Cardiac muscle cell (in vitro differentiated cells and primary cell): ENCODE results near the gene CSNK2A1. TPM values are rescaled to one million over a fixed set of nuclear protein-coding genes. Genes with fewer than 3 reads are reported as not detected.

Experiments used
- DNase-seq, 2 donors: peaks; one replicate each; pipeline versions ENCODE4 v3.0.0 to v3.0.0-alpha.2; 2010 to 2017; ENCODE audit warnings: low read depth in 1 of 2, low spot score in 1 of 2
- H3K27ac ChIP-seq: fragments of 200-600 bp; sonication (generic); 2 replicates; pipeline ENCODE4 v1.5.1; 2016
- H3K27me3 ChIP-seq: fragments of 200-600 bp; sonication (generic); 2 replicates; pipeline ENCODE4 v1.6.0; 2016; ENCODE audit warnings: control low read depth
- H3K36me3 ChIP-seq: fragments of 200-600 bp; sonication (generic); 2 replicates; pipeline ENCODE4 v1.5.1; 2016; ENCODE audit warnings: control low read depth
- H3K4me1 ChIP-seq: fragments of 200-600 bp; sonication (generic); 2 replicates; pipeline ENCODE4 v1.8.1; 2017; ENCODE audit warnings: low read depth, mild to moderate bottlenecking, mixed run types
- H3K4me3 ChIP-seq: fragments of 200-600 bp; sonication (generic); 2 replicates; pipeline ENCODE4 v1.5.1; 2016; ENCODE audit warnings: mild to moderate bottlenecking
- H3K9me3 ChIP-seq: fragments of 200-600 bp; sonication (generic); 2 replicates; pipeline ENCODE4 v1.5.1; 2017; ENCODE audit warnings: low read depth, mild to moderate bottlenecking, control low read depth
- polyA plus RNA-seq: library from polyadenylated mRNA; unstranded; fragments of >200 nt; fragmentation: Nextera tagmentation; extraction: Ambion mirVana; gene quantifications from 2 replicates; pipeline ENCODE4 v1.2.1, GENCODE V29; 2016
- total RNA-seq: library from RNA; depleted of rRNA; stranded (reverse); fragments of >200 nt; gene quantifications from 2 replicates; pipeline ENCODE4 v1.2.3, GENCODE V29; 2016
- TF ChIP-seq, protein P1 (sequence below): IDR thresholded peaks from 2 replicates; pipeline ENCODE4 v1.5.1; 2012; ENCODE audit warnings: low read depth, mild to moderate bottlenecking, low read length

The CSNK2A1 gene
- total and polyA plus RNA-seq, 2 experiments from 2014 or later: 74.8 to 189 TPM

DNA sequence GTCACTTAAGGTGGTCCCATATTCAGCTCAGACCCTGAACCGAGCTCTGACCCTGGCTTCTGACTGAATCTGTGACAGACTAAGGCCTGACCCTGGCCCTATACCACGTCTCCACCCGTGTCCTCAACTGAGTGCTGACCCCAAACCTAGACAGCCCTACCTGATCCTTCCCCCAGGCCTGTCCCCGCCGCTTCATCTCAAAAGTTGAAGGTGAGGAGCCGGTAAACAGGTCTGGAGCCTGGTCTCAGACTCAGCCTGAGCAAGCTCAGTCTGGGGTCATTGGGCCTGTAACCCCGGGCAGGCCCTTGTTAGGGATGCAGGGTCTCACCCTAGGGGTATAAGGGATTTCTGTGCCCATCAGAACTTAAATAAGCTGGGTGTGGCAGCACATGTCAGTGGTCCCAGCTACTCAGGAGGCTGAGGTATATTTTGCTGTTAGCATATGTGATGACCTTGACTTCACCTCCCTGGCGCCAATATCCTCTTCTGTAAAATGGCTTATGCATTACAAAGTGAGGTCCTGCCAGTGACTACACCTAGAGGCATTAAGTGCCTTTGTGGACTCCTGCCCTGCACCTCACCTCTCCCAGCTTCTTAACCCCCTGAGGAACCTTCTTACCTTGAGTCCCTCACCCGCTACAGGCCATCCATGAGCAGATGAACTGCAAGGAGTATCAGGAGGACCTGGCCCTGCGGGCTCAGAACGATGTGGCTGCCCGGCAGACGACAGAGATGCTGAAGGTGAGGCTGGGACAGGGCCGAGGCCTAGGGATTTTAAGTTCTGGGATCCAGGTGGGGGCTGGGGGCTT lies 115.5 kb downstream of the CSNK2A1 start:
- TF ChIP-seq, protein P1, sequence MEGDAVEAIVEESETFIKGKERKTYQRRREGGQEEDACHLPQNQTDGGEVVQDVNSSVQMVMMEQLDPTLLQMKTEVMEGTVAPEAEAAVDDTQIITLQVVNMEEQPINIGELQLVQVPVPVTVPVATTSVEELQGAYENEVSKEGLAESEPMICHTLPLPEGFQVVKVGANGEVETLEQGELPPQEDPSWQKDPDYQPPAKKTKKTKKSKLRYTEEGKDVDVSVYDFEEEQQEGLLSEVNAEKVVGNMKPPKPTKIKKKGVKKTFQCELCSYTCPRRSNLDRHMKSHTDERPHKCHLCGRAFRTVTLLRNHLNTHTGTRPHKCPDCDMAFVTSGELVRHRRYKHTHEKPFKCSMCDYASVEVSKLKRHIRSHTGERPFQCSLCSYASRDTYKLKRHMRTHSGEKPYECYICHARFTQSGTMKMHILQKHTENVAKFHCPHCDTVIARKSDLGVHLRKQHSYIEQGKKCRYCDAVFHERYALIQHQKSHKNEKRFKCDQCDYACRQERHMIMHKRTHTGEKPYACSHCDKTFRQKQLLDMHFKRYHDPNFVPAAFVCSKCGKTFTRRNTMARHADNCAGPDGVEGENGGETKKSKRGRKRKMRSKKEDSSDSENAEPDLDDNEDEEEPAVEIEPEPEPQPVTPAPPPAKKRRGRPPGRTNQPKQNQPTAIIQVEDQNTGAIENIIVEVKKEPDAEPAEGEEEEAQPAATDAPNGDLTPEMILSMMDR: no peak
- Histone ChIP-seq H3K36me3 (peaks cover 3% of the 10 kb centered on the region), H3K4me1 (peaks cover 26% of the 10 kb centered on the region), H3K27ac (no peak overlapping the region), H3K9me3 (no peaks in the 10 kb centered on the region), H3K27me3 (no peaks in the 10 kb centered on the region), H3K4me3 (no peak overlapping the region)
- no peak for DNase-seq

DNA sequence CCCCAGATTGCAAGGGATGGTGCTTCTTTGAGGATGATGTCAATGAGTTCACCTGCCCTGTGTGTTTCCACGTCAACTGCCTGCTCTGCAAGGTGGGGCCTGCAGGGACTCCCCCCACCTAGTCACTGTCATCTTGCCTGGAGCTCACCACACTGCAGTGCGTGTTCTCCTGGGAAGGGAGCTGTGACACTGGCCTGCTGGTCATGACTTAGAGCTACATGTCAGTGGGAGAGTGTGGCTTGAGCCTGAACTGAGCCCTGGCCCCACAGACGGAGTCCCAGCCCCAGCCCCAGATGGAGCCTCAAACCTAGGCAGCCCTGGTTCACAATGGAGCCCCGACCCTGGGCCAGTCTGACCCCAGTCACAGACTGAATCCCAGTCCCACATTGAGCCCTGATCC lies 116.2 kb downstream of the CSNK2A1 start:
- Histone ChIP-seq H3K36me3 (peaks cover 3% of the 10 kb centered on the region), H3K4me3 (no peak overlapping the region), H3K4me1 (peaks cover 26% of the 10 kb centered on the region), H3K27ac (no peak overlapping the region), H3K9me3 (no peaks in the 10 kb centered on the region), H3K27me3 (no peaks in the 10 kb centered on the region)
- no peak for DNase-seq
- TF ChIP-seq, protein P1: no peak

DNA sequence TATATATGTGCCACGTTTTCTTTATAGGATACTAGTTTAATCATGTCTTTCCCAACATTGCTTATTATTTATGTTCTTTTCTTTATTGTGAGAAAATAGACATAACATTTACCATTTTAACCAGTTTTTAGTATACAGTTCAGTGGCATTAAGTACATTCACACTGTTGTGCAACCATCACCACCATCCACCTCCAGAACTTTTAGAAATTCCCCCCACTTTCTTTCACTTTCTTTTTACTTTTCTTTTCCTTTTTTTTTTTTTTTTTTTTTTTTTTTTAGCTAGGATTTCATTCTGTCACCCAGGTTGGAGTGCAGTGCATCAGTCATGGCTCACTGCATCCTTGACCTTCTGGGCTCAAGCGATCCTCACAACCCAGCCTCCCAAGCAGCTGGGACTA lies 117.0 kb downstream of the CSNK2A1 start:
- Histone ChIP-seq H3K27ac (no peak overlapping the region), H3K36me3 (peaks cover 5% of the 10 kb centered on the region)

More for the DNA sequence above, 117.0 kb downstream of the CSNK2A1 start:
- Histone ChIP-seq H3K9me3 (no peaks in the 10 kb centered on the region), H3K4me3 (no peak overlapping the region), H3K27me3 (no peaks in the 10 kb centered on the region), H3K4me1 (peaks cover 26% of the 10 kb centered on the region)
- TF ChIP-seq, protein P1: no peak
- no peak for DNase-seq

Other genes with a start within 250 kb of the CSNK2A1 start
- gene ZCCHC3, start 246.2 kb downstream of the CSNK2A1 start, total RNA-seq: 49.9 and 63.8 TPM in 2 replicates
- 43.7 and 53.1 TPM in 2 replicates for gene ZCCHC3, start 246.2 kb downstream of the CSNK2A1 start, polyA plus RNA-seq
- gene SOX12, start 218.2 kb downstream of the CSNK2A1 start, total RNA-seq: 57.6 and 79.8 TPM in 2 replicates
- gene SOX12, start 218.2 kb downstream of the CSNK2A1 start, polyA plus RNA-seq: 41.9 and 49.9 TPM in 2 replicates
- gene NRSN2, start 196.7 kb downstream of the CSNK2A1 start, total RNA-seq: 111 and 190 TPM in 2 replicates
- 135 and 170 TPM in 2 replicates for gene NRSN2, start 196.7 kb downstream of the CSNK2A1 start, polyA plus RNA-seq
- gene TRIB3, start 163.0 kb downstream of the CSNK2A1 start, total RNA-seq: 7.0 and 9.0 TPM in 2 replicates
- gene TRIB3, start 163.0 kb downstream of the CSNK2A1 start, polyA plus RNA-seq: 5.3 and 7.2 TPM in 2 replicates
- gene RBCK1, start 135.5 kb downstream of the CSNK2A1 start, total RNA-seq: 81.3 and 104 TPM in 2 replicates
- gene RBCK1, start 135.5 kb downstream of the CSNK2A1 start, polyA plus RNA-seq: 51.5 and 75.9 TPM in 2 replicates
- gene TBC1D20, start 81.3 kb downstream of the CSNK2A1 start, total RNA-seq: 34.4 and 40.0 TPM in 2 replicates
- 29.0 and 31.3 TPM in 2 replicates for gene TBC1D20, start 81.3 kb downstream of the CSNK2A1 start, polyA plus RNA-seq
- gene TCF15, start 66.5 kb upstream of the CSNK2A1 start, total RNA-seq: 0.11 and 0.86 TPM in 2 replicates
- 2.4 and 3.0 TPM in 2 replicates for gene TCF15, start 66.5 kb upstream of the CSNK2A1 start, polyA plus RNA-seq
- gene SRXN1, start 109.4 kb upstream of the CSNK2A1 start, total RNA-seq: 19.4 and 21.6 TPM in 2 replicates
- gene SRXN1, start 109.4 kb upstream of the CSNK2A1 start, polyA plus RNA-seq: 21.4 and 26.0 TPM in 2 replicates
- gene SCRT2, start 132.0 kb upstream of the CSNK2A1 start, total RNA-seq: not detected in 2 replicates
- gene SCRT2, start 132.0 kb upstream of the CSNK2A1 start, polyA plus RNA-seq: not detected in 2 replicates
- 0.12 TPM in 1 of 2 replicates, not detected in the other for gene SLC52A3, start 224.7 kb upstream of the CSNK2A1 start, total RNA-seq
- gene SLC52A3, start 224.7 kb upstream of the CSNK2A1 start, polyA plus RNA-seq: not detected in 2 replicates